ENCODE results near the gene TM9SF4. TPM values are rescaled to one million over a fixed set of nuclear protein-coding genes. Genes with fewer than 3 reads are reported as not detected.
A peak's percentile ranks its signal among the peaks of the same experiment; 100 is the strongest.
"Not testable (repeated sequence)": the region's sequence is repeated elsewhere in the genome, so short reads cannot be mapped to it uniquely, and the experiment has no call there.

TM9SF4 gene
- polyA plus RNA-seq, 4 donors, result 67.1 to 69.1 (median 67.9) TPM

DNA sequence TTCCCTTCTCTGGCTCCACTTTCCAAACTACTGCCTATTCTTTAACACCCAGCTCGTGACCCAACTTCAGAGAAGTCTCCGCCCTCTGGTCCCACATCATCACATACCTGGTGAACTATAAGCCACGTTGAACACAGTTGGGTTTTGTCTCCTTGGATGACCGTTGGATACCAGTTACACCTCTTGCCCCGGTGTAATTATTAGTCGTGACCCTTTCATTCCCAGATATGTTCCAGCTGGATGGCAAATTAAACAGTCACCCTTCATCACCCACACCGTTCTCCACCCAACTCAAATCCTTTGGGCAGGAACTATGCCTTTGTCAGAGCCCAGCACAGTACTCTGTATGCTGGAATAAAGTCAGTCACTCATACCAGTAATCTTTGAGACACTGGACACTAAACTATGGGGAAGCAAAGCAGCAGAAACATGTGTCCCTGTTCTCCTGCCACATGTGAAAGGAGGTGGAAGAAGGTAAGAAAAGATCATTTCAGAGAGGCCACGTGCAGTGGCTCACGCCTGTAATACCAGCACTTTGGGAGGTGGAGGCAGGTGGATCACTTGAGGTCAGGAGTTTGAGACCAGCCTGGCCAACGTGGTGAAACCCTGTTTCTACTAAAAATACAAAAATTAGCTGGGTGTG lies 75.6 kb downstream of the TM9SF4 start:
- no peak for DNase-seq (ENCODE audit: low read depth in 4 of 4, low spot score in 3 of 4)

DNA sequence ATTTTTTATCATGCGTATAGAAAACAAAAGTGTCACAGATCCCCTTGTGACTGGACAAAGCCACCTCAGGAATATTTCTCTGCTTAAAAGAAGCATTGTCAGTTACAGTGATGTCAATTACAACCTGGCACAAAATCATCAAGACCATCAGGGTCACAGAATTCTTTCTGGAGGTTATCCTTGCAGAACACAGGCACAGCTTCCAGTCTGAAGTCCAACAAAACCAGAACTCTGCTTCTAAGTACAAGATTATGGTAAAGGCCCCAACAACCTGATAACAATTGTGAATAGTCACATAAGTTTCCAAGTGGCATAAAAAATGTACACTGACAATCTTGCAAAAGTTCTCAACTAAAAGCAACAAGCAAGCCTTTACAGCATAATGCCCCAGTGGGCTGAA lies 77.0 kb downstream of the TM9SF4 start:
- DNase-seq (ENCODE audit: low read depth in 4 of 4, low spot score in 3 of 4), result no peak

DNA sequence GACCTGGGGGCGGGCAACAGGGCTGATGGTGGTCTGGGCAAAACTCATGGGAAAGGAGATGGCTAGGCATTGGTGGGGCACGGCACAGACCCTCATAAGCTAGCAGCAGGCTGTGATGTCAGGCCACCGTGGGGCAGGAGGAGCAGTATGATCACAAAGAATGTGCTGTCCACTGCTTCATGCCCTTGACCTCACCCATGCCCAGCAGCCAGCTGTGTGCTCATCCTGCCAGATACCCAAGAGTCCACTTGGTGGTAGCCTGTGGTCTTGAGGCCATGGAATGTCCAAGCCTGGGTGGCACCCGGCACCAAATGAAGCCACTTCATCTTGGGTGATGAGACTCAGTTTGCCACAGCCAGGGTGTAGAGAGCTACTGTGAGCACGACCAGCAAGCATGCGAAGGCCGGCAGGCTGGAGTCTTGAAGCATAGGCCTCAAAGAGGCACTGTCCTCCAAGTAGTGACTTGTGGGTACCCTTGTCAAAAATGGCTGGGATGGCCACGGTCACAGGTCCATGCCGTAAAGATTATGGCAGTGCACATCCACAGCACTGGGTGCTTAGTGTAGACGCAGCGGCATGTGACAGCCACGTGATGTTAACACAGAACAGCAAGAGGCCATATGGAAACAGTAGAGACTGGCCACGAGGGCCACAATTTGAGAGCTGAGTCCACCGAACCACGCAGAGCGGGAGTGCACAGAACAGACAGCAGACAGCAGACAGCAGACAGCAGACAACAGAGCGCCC lies 79.0 kb downstream of the TM9SF4 start:
- DNase-seq (ENCODE audit: low read depth in 4 of 4, low spot score in 3 of 4), result no peak

DNA sequence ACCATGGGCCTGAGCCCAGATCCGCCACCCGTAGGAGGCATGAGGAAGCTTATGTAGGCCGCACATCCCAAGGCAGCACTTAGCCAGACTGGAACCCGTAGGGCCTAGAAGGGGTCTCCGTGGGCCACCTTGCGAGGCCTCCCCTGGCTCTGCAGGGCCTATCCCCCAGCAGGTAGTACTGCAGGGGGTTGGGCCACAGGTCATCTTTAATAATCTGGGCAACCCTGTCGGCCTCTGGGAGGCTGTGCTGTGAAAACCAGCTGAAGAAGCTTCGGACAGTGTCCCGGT lies 79.6 kb downstream of the TM9SF4 start:
- DNase-seq (ENCODE audit: low read depth in 4 of 4, low spot score in 3 of 4), result no peak

GRCh38 chr20:32189691-32190615 lies 80.4 kb downstream of the TM9SF4 start:
- DNase-seq (ENCODE audit: low read depth in 4 of 4, low spot score in 3 of 4), result peak in 1 of 4 donors; percentile 43

- DNase-seq (ENCODE audit: low read depth in 4 of 4, low spot score in 3 of 4), result no peak
These were observed 81.3 kb downstream of the TM9SF4 start for GRCh38 chr20:32190616-32191415.

GRCh38 chr20:32191422-32191821 lies 81.9 kb downstream of the TM9SF4 start:
- DNase-seq (ENCODE audit: low read depth in 4 of 4, low spot score in 3 of 4), result no peak

DNA sequence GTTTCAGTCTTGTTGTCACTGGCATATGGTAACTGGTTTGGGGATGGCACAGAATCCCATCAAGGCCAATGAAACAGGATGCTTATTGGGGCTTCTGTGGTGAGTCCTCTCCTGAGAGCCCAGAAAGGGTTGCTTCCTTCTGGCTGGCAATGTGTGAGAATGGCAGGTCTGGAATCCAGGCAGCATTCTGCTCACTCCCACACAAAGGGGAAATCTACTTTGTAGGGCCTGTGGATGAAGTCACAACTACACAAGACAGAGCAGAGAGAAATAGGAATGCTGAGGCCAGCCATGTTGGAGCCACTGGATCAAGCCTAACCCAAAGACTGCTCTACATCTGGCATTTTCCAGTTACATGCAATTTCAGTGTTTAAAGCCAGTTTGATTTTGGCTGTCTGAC lies 82.4 kb downstream of the TM9SF4 start:
- no peak for DNase-seq (ENCODE audit: low read depth in 4 of 4, low spot score in 3 of 4)

GRCh38 chr20:32192698-32193097 lies 83.2 kb downstream of the TM9SF4 start:
- DNase-seq (ENCODE audit: low read depth in 4 of 4, low spot score in 3 of 4), result no peak

GRCh38 chr20:32193336-32193735 lies 83.8 kb downstream of the TM9SF4 start:
- DNase-seq (ENCODE audit: low read depth in 4 of 4, low spot score in 3 of 4), result not testable (repeated sequence)

DNA sequence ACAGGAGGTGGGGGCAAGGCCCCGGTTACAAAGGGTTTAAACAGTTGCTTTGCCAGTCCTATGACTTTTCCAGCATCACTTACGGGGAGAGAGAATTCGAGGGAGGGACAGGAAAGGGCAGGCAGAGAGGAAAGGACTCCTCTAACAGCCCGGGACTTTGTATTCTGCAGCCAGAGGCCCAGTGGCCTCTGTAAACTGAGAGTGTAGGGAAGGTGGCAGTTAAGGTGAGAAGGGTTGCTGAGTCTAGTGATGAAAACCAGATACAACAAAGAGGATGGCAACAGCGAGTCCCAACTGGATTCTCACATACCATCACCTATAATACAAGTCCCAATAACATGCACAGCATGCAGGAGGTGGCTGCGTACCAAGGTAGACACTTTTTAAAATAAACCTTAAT lies 84.5 kb downstream of the TM9SF4 start:
- no peak for DNase-seq (ENCODE audit: low read depth in 4 of 4, low spot score in 3 of 4)

- DNase-seq (ENCODE audit: low read depth in 4 of 4, low spot score in 3 of 4), result no peak
These were observed 86.1 kb downstream of the TM9SF4 start for GRCh38 chr20:32195581-32195980.

GRCh38 chr20:32196613-32197012 lies 87.1 kb downstream of the TM9SF4 start:
- DNase-seq (ENCODE audit: low read depth in 4 of 4, low spot score in 3 of 4), result not testable (repeated sequence)

DNA sequence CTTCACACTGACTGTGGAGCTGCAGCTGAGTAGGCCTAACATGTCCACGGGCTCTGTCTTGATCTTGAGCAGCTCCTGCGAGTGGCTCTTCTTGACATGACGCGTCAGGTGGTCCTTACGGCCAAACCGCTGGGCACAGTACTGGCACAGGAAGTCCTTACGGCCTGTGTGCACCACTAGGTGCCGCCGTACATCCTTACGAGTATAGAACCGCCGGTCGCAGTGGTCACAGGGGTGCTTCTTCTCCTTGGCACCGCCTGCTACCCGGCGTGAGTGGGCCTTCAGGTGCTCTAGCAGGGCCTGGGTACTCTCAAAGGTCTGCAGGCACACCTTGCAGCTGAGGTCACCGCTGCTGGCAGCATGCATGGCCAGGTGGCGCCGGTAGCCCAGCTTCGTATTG lies 87.6 kb downstream of the TM9SF4 start:
- DNase-seq (ENCODE audit: low read depth in 4 of 4, low spot score in 3 of 4), result not testable (repeated sequence)

- DNase-seq (ENCODE audit: low read depth in 4 of 4, low spot score in 3 of 4), result no peak
These were observed 89.5 kb downstream of the TM9SF4 start for GRCh38 chr20:32199006-32199405.

DNA sequence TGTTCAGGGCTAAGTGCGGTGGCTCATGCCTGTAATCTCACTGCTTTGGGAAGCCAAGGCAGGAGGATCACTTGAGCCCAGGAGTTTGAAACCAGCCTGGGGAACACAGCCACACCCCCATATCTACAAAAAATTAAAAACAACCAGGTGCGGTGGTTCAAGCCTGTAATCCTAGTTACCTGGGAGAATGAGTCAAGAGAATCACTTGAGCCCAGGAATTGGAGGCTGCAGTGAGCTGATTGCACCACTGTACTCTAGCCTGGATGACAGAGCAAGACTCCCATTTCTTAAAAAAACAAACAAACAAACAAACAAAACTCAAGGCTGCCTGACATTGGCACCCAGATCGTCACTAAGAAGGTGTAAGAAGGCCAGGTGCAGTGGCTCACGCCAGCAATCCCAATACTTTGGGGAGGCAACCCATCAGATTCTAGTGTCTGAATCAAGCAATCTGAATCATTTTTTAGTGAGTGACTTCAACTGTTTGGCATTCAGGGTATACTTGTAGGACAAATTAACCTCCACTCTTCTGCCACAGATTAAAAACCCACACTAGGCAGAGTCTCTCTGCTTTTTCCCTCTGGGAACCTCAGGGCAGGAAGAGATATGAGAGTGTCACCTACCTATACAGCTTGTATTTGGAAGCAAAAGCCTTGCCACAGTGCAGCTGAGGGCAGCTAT lies 91.9 kb downstream of the TM9SF4 start:
- DNase-seq (ENCODE audit: low read depth in 4 of 4, low spot score in 3 of 4), result no peak

DNA sequence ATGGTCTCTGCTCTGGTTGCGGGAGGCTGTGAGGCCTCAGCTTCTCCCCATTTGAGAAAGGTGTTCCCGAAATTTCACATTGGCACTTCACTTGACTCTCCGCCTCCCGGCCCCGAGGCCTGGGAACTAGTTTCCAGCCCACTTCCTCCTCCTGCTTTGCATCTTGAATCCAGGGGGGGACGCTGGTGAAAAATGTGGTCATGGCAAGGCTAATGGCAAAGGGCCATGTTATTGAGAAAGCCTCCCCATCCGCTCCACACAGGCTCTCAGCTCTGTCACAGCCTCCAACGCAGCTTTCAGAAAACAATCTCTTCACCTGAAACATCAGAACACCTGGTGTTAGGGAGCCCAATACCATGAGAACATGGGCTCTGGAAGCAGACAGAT lies 92.5 kb downstream of the TM9SF4 start:
- DNase-seq (ENCODE audit: low read depth in 4 of 4, low spot score in 3 of 4), result no peak

DNA sequence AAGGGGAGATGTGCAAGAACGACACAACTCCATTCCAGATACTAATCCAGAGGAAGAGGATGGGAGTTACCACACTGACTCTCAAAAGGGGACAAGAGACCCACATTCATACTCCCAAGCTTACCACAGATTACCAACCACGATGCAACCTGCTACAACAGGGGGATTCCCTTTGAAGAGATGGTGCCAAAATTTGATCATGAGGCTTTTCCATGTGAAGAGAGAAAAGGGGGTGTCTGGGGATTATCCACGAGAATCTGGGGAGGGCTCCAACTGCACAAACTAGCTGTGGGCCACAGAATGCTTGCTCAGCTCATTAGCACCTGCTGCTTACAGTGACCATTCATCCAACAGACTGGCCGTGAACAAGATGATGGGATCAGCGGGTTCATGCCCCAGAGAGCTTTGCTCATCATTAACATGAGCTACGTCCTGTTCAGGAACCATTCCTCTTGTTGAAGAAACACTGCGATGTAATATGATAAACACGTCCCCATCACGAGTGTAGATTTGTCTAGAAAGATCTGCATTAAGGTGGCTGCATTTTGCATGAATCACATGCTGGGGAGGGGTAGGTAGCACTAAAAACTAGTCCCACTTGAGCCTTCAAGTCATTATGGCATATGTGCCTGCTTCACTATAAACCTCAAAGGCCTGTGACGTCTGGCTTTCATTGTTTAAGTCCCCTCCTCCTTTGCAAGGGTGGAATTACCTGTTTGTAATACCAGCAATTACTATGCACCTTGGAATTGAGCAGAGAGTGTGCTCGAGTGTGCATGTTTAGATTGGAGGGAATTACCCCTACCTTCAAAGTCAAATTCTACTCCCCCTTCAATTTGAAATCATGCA lies 94.1 kb downstream of the TM9SF4 start:
- no peak for DNase-seq (ENCODE audit: low read depth in 4 of 4, low spot score in 3 of 4)

Data from left renal pelvis (tissue), 4 donors.